Endothelial cell of umbilical vein (primary cell): ENCODE measurements around the gene PLA2G12B.

Experiments used
- EZH2 ChIP-seq: IDR thresholded peaks from 2 replicates; pipeline ENCODE4 v1.6.1; 2012; ENCODE audit warnings: borderline replicate concordance, low read depth, mild to moderate bottlenecking, moderate library complexity, low read length, inconsistent platforms; ENCODE audit not compliant: severe bottlenecking
- FOS ChIP-seq: IDR thresholded peaks from 2 replicates; pipeline ENCODE4 v1.6.1; 2011; ENCODE audit warnings: mild to moderate bottlenecking, low read length, moderate library complexity, borderline replicate concordance; ENCODE audit not compliant: insufficient read depth
- MYC ChIP-seq: IDR thresholded peaks from one replicate; pipeline ENCODE4 v1.6.1; 2011; ENCODE audit warnings: mild to moderate bottlenecking, low read depth, low read length
- POLR2A ChIP-seq: IDR thresholded peaks from 2 replicates; pipeline ENCODE4 v1.6.1; 2012; ENCODE audit warnings: low read depth, mild to moderate bottlenecking, control low read depth, low read length
- POLR2AphosphoS5 ChIP-seq: IDR thresholded peaks from 2 replicates; pipeline ENCODE4 v1.6.1; 2012; ENCODE audit warnings: low read depth, mild to moderate bottlenecking, control low read depth, low read length, moderate library complexity; ENCODE audit not compliant: insufficient read depth
- TF ChIP-seq, protein P1 (sequence below), 2 donors: IDR thresholded peaks; 1 replicate in 1 of 2; 2 replicates in 1 of 2; pipeline ENCODE4 v1.5.1; 2011; ENCODE audit warnings: low read length in 2 of 2, mild to moderate bottlenecking in 2 of 2, moderate library complexity in 2 of 2, control low read depth in 1 of 2, inconsistent platforms in 1 of 2, low read depth in 1 of 2; ENCODE audit not compliant: insufficient read depth in 1 of 2; ENCODE audit errors: extremely low read depth in 1 of 2

DNA sequence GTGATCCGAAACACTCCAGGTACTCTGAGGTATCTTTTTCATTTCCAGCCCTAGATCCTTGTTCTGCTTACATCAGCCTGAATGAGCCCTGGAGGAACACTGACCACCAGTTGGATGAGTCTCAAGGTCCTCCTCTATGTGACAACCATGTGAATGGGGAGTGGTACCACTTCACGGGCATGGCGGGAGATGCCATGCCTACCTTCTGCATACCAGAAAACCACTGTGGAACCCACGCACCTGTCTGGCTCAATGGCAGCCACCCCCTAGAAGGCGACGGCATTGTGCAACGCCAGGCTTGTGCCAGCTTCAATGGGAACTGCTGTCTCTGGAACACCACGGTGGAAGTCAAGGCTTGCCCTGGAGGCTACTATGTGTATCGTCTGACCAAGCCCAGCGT lies 56.0 kb downstream of the PLA2G12B start:
- no peak for TF ChIP-seq POLR2AphosphoS5
- TF ChIP-seq, protein P1, sequence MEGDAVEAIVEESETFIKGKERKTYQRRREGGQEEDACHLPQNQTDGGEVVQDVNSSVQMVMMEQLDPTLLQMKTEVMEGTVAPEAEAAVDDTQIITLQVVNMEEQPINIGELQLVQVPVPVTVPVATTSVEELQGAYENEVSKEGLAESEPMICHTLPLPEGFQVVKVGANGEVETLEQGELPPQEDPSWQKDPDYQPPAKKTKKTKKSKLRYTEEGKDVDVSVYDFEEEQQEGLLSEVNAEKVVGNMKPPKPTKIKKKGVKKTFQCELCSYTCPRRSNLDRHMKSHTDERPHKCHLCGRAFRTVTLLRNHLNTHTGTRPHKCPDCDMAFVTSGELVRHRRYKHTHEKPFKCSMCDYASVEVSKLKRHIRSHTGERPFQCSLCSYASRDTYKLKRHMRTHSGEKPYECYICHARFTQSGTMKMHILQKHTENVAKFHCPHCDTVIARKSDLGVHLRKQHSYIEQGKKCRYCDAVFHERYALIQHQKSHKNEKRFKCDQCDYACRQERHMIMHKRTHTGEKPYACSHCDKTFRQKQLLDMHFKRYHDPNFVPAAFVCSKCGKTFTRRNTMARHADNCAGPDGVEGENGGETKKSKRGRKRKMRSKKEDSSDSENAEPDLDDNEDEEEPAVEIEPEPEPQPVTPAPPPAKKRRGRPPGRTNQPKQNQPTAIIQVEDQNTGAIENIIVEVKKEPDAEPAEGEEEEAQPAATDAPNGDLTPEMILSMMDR (IDR thresholded peaks at IDR 0.05; ENCODE audit: extremely low read depth in 1 of 2, insufficient read depth in 1 of 2, low read depth in 1 of 2, low read length in 2 of 2) = no peak
- no peak for TF ChIP-seq MYC
- TF ChIP-seq POLR2A = no peak
- no peak for TF ChIP-seq EZH2
- no peak for TF ChIP-seq FOS
